Measurements from ENCODE around the gene MXRA8. TPM values are rescaled to one million over a fixed set of nuclear protein-coding genes. Genes with fewer than 3 reads are reported as not detected.

MXRA8 gene
- total and polyA plus RNA-seq, 9 of the 15 experiments (the other 6 are each of a cell fraction or from before 2014, with no cell fraction given) = 0.66 to 11.3 (median 6.3) TPM

DNA sequence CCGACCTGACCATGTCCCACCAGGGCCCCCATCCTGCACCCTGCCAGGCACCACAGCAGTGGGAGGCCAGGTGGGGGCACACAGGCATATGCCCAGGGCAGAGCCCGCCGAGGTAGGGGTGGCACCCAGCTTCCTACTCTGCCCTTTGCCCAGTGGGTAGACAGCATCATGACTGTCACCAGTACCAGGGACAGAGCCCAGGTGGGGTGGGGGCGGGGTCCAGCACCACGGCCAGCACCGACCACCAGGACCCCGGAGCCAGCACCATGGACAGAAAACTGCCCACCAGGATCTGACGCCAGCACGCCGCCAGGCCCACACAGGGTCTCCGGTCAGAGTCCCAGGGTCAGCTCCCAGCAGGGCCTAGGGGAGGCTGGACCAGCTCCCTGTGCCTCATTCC lies 23.5 kb downstream of the MXRA8 start (continued):
- TF ChIP-seq, protein P1, sequence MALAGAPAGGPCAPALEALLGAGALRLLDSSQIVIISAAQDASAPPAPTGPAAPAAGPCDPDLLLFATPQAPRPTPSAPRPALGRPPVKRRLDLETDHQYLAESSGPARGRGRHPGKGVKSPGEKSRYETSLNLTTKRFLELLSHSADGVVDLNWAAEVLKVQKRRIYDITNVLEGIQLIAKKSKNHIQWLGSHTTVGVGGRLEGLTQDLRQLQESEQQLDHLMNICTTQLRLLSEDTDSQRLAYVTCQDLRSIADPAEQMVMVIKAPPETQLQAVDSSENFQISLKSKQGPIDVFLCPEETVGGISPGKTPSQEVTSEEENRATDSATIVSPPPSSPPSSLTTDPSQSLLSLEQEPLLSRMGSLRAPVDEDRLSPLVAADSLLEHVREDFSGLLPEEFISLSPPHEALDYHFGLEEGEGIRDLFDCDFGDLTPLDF (CRISPR knock-in tag; IDR thresholded peaks at IDR 0.05) = peak; percentile 84; the same call in 1 of the 2 replicates
- TF ChIP-seq EHMT2 (IDR thresholded peaks at IDR 0.05) (peak; percentile 98), ZFX (CRISPR knock-in tag; IDR thresholded peaks at IDR 0.05) (peak; percentile 50), CHD1 (IDR thresholded peaks at IDR 0.05; ENCODE audit: low read length) (no peak), L3MBTL2 (IDR thresholded peaks at IDR 0.05) (no peak), ZBTB7A (IDR thresholded peaks at IDR 0.05; ENCODE audit: borderline replicate concordance, control insufficient read depth, low read depth, low read length) (peak; percentile 96), STAG1 (CRISPR knock-in tag; IDR thresholded peaks at IDR 0.05; ENCODE audit: borderline replicate concordance) (peak; percentile 77; the same call in 1 of the 2 replicates), NR3C1 (CRISPR knock-in tag; IDR thresholded peaks at IDR 0.05) (peak; percentile 62; the same call in 1 of the 2 replicates), HDAC1 (IDR thresholded peaks at IDR 0.05) (peak in 1 of 2 experiments; percentile 81; a peak in 2 of 4 replicates), SIN3A (IDR thresholded peaks at IDR 0.05; ENCODE audit: borderline replicate concordance in 2 of 2, control insufficient read depth in 1 of 2, low read depth in 2 of 2, low read length in 2 of 2) (peak in 1 of 2 experiments; percentile 99; a peak in 2 of 4 replicates), DMBX1 (CRISPR knock-in tag; IDR thresholded peaks at IDR 0.05; ENCODE audit: borderline replicate concordance) (no peak), MEF2A (IDR thresholded peaks at IDR 0.05; ENCODE audit: control insufficient read depth, low read depth, low read length) (no peak), NCOA1 (IDR thresholded peaks at IDR 0.05; ENCODE audit: low read depth) (peak; percentile 99)
- TF ChIP-seq, protein P2, sequence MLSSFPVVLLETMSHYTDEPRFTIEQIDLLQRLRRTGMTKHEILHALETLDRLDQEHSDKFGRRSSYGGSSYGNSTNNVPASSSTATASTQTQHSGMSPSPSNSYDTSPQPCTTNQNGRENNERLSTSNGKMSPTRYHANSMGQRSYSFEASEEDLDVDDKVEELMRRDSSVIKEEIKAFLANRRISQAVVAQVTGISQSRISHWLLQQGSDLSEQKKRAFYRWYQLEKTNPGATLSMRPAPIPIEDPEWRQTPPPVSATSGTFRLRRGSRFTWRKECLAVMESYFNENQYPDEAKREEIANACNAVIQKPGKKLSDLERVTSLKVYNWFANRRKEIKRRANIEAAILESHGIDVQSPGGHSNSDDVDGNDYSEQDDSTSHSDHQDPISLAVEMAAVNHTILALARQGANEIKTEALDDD (IDR thresholded peaks at IDR 0.05) = no peak
- TF ChIP-seq, protein P3, sequence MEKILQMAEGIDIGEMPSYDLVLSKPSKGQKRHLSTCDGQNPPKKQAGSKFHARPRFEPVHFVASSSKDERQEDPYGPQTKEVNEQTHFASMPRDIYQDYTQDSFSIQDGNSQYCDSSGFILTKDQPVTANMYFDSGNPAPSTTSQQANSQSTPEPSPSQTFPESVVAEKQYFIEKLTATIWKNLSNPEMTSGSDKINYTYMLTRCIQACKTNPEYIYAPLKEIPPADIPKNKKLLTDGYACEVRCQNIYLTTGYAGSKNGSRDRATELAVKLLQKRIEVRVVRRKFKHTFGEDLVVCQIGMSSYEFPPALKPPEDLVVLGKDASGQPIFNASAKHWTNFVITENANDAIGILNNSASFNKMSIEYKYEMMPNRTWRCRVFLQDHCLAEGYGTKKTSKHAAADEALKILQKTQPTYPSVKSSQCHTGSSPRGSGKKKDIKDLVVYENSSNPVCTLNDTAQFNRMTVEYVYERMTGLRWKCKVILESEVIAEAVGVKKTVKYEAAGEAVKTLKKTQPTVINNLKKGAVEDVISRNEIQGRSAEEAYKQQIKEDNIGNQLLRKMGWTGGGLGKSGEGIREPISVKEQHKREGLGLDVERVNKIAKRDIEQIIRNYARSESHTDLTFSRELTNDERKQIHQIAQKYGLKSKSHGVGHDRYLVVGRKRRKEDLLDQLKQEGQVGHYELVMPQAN (IDR thresholded peaks at IDR 0.05; ENCODE audit: borderline replicate concordance) = peak; percentile 60; the same call in 1 of the 2 replicates
- TF ChIP-seq, protein P4, sequence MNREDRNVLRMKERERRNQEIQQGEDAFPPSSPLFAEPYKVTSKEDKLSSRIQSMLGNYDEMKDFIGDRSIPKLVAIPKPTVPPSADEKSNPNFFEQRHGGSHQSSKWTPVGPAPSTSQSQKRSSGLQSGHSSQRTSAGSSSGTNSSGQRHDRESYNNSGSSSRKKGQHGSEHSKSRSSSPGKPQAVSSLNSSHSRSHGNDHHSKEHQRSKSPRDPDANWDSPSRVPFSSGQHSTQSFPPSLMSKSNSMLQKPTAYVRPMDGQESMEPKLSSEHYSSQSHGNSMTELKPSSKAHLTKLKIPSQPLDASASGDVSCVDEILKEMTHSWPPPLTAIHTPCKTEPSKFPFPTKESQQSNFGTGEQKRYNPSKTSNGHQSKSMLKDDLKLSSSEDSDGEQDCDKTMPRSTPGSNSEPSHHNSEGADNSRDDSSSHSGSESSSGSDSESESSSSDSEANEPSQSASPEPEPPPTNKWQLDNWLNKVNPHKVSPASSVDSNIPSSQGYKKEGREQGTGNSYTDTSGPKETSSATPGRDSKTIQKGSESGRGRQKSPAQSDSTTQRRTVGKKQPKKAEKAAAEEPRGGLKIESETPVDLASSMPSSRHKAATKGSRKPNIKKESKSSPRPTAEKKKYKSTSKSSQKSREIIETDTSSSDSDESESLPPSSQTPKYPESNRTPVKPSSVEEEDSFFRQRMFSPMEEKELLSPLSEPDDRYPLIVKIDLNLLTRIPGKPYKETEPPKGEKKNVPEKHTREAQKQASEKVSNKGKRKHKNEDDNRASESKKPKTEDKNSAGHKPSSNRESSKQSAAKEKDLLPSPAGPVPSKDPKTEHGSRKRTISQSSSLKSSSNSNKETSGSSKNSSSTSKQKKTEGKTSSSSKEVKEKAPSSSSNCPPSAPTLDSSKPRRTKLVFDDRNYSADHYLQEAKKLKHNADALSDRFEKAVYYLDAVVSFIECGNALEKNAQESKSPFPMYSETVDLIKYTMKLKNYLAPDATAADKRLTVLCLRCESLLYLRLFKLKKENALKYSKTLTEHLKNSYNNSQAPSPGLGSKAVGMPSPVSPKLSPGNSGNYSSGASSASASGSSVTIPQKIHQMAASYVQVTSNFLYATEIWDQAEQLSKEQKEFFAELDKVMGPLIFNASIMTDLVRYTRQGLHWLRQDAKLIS (CRISPR knock-in tag; IDR thresholded peaks at IDR 0.05) = no peak
- TF ChIP-seq, protein P5, sequence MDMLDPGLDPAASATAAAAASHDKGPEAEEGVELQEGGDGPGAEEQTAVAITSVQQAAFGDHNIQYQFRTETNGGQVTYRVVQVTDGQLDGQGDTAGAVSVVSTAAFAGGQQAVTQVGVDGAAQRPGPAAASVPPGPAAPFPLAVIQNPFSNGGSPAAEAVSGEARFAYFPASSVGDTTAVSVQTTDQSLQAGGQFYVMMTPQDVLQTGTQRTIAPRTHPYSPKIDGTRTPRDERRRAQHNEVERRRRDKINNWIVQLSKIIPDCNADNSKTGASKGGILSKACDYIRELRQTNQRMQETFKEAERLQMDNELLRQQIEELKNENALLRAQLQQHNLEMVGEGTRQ (CRISPR knock-in tag; IDR thresholded peaks at IDR 0.05) = peak; percentile 46
